ENCODE measurements around the gene BAIAP2L2.
"Not testable (repeated sequence)": the region's sequence is repeated elsewhere in the genome, so short reads cannot be mapped to it uniquely, and the experiment has no call there.

BAIAP2L2 gene

DNA sequence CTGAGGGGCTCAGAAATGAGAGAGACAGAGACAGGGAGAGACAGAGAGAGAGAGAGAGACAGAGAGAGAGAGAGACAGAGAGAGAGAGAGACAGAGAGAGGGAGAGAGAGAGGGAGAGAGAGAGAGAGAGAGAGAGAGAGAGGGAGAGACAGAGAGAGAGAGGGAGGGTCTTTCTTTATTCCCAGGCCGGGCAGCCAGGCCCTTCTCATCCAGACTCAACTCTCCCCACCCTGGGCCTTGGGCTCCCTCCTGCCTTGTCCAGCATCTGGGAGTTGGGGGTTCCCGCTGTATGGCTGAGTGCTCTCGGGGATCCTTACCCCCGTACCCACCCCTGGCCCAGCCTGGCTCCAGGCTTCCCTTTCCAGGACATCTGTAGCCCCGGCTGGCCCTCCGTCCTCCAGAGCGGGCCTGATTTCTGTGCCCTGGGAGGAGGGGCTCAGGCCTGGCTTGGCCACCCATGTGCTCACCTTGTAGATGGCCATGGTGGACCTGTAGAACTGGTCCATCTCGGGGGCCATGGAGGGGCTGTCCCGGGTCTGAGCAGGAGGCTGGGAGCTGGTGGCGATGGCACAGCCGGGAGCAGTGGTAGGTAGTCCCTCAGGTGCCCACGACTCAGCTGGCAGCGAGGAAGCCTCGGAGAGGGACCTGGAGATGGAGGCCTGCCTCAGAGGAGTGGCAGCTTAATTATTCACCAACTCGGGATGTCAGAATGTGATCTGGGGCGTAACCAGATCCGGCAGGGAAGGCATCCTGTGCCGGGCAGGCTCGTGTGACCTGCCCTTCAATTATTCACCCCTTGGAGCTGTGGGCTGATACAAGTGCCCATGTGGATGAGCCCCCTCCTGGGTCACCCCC is at the start of gene BAIAP2L2:
TSS of gene BAIAP2L2 (minus strand) at position 677 of the 855 bp plus-strand sequence. CDS start at position 518, 159 bp downstream.
- DNase-seq (ENCODE audit: low read depth) = no peak

DNA sequence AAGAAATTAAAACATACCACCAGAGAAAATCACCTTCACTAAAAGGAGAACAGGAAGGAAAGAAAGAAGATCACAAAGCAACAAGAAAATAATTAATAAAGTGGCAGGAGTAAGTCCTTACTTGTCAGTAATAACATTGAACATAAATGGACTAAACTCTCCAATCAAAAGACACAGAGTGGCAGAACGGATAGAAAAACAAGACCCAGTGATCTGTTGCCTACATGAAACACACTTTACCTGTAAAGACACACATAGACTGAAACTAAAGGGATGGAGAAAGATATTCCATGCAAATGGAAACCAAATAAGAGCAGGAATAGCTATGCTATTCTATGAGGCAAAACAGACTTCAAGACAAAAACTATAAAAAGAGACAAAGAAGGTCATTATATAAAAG is 45.2 kb upstream of the BAIAP2L2 start:
- no peak for DNase-seq (ENCODE audit: low read depth)

DNA sequence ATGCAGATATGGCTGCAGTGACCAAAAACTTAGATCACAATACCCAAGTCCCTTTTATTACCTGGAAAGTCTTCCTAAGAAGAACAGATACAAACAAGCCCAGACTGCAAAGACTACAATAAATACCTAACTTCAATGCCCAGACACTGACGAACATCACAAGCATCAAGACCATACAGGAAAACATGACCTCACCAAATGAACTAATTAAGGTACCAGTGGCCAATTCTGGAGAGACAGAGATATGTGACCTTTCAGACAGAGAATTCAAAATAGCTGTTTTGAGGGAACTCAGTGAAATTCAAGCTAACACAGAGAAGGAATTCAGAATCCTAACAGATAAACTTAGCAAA is 44.1 kb upstream of the BAIAP2L2 start:
- not testable (repeated sequence) for DNase-seq (ENCODE audit: low read depth)

- no peak for DNase-seq (ENCODE audit: low read depth)
These were observed 43.5 kb upstream of the BAIAP2L2 start for GRCh38 chr22:38153821-38154562.

- no peak for DNase-seq (ENCODE audit: low read depth)
These were observed 40.6 kb upstream of the BAIAP2L2 start for GRCh38 chr22:38151126-38151500.

GRCh38 chr22:38148245-38148644 is 37.8 kb upstream of the BAIAP2L2 start:
- DNase-seq (ENCODE audit: low read depth) = no peak

DNA sequence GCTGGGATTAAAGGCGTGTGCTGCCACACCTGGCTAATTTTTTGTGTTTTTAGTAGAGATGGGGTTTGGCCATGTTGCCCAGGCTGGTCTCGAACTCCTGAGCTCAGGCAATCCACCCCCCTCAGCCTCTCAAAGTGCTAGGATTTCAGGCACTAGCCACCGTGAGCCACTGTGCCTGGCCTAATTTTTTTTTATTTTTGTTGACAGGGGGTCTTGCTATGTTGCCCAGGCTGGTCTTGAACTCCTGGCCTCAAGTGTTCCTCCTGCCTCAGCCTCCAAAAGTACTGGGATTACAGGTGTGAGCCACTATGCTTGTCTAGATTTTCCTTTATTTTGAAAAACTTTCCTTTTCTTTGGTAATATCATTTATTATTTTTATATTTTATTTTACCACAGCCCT is 35.7 kb upstream of the BAIAP2L2 start:
- DNase-seq (ENCODE audit: low read depth) = not testable (repeated sequence)

GRCh38 chr22:38144025-38144405 is 33.5 kb upstream of the BAIAP2L2 start:
- DNase-seq (ENCODE audit: low read depth) = no peak

GRCh38 chr22:38142606-38143005 is 32.1 kb upstream of the BAIAP2L2 start:
- no peak for DNase-seq (ENCODE audit: low read depth)

- DNase-seq (ENCODE audit: low read depth) = no peak
These were observed 30.9 kb upstream of the BAIAP2L2 start for GRCh38 chr22:38141217-38141973.

- DNase-seq (ENCODE audit: low read depth) = no peak
These were observed 29.4 kb upstream of the BAIAP2L2 start for GRCh38 chr22:38139901-38140300.

DNA sequence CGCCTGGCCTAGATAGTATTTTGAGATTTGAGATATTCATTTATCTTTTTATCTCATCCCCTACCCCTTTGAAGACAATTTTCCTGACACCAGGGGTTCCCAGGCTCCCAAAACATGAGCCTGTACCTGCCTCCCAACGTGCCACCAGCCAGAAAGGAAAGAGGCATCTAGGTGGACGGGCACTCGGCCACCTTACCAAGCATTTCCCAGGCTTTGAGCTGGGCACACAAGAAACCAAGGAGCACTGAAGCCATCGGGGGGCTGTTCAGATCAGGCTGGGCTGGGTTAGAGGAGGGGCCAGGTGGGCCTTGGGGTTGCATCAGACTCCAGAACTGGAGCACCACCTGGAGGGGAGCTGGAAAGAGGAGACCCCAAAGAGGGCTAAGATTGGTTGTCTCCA is 28.5 kb upstream of the BAIAP2L2 start:
- DNase-seq (ENCODE audit: low read depth) = no peak

GRCh38 chr22:38137876-38138687 is 27.6 kb upstream of the BAIAP2L2 start:
- no peak for DNase-seq (ENCODE audit: low read depth)

- DNase-seq (ENCODE audit: low read depth) = no peak
These were observed 26.1 kb upstream of the BAIAP2L2 start for GRCh38 chr22:38136607-38137006.

DNA sequence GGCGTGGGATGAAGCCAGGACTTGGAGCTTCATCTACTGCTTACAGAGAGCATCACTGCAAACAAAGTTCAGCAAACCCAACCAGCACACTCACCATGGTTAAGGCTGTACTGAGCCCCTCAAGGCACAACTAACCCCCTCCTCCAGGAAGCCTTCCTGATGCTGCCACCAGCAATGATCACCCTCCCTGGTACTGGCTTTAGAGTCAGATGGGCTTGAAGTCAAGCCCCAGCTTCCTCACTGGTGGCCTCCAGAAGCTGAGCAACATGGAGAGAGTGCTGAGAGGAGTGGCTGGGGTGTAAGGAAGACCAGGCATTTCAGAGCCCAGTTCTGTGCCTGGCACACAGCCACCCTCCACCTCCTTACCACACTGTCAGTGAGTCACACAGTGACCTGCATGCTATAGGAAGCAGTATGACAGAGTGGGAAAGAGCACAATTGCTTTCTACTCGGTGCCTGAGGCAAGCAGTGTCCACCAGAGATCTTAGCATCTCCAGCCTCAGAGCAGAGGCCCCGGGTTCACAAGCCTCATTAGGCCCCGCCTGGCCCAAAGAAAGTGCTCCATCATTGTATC is 24.7 kb upstream of the BAIAP2L2 start:
- DNase-seq (ENCODE audit: low read depth) = no peak

- DNase-seq (ENCODE audit: low read depth) = no peak
These were observed 22.8 kb upstream of the BAIAP2L2 start for GRCh38 chr22:38133331-38133730.

GRCh38 chr22:38132794-38133193 is 22.3 kb upstream of the BAIAP2L2 start:
- no peak for DNase-seq (ENCODE audit: low read depth)

DNA sequence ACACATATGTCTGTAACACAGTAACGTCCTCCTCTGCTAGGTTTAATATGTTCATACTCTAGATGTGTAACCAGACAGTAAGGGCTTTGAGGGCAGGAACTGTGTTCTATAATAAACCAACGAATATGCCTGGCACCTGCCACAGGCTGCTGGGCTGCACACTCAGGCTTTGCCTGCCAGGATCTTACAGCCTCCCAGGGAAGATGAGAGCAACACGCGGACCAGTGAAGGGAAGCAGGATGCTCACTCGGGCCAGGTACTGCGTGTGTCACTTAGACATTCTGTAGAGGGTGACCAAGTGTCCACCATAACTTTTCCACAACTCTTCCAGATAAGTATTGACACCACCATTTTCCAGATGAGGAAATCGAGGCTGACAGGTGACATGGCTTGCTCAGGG is 21.7 kb upstream of the BAIAP2L2 start:
- DNase-seq (ENCODE audit: low read depth) = no peak

DNA sequence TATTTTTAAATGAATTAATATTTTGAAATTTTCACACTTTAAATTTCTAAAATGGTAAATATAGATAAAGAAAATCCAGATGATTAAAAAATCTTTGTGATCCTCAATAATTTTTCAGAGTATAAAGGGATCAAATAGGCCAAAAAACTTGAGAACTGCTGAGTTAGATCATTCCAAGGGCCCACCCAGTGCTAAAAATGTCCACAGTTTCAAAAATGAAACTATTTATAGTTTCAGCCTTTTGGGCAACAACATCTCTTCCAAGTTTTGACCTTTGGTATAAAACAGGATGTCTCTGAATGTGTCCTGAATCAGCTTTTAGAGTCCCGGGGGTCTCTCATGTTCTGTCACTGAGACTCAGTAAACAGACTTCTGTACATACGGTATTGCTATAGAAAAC is 20.9 kb upstream of the BAIAP2L2 start:
- DNase-seq (ENCODE audit: low read depth) = no peak

DNA sequence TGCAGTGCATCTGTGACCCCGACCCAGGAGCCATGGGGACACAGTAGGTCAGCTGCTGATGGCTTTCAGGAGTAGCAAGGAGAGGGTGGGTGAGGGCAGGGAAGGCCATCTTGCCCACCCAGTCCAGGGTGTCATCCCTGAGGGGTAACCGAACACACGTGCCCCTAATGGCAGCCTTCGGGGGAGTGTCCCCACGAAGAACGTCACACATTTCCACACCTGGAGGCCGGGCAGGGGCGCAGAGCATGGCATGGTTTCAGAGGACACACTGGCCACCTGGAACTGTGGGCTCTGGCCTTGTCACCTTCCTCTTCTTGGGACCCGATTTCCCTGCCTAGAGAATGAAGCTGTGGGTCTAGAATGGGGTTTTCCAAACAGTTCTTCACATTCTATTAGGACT is 19.4 kb upstream of the BAIAP2L2 start:
- no peak for DNase-seq (ENCODE audit: low read depth)

DNA sequence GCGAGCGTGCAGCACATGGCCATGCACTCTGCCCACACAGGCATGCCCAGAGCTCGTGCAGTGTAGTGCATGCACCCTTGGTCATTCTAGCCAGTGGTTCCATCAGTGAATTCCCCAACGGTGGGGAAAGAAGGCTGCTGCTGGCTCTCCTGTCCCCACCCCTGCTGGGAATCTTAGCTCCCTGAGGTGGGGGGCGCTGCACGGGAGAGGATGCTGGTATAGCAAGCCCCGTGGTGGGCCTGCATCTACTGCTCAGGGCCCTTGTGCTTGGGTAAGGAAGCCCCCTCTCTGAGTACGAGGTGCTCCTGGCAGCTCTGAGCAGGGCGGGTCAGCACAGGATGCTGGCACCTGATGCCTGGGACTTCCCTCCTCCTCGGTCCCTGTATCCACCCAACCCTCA is 18.5 kb upstream of the BAIAP2L2 start:
- DNase-seq (ENCODE audit: low read depth) = no peak

GRCh38 chr22:38127869-38128268 is 17.4 kb upstream of the BAIAP2L2 start:
- DNase-seq (ENCODE audit: low read depth) = no peak
